GM12878 (cell line): Measurements from ENCODE around the gene SF1. TPM values are rescaled to one million over a fixed set of nuclear protein-coding genes. Genes with fewer than 3 reads are reported as not detected.
A peak's percentile ranks its signal among the peaks of the same experiment; 100 is the strongest.

Experiments used
- CUX1 ChIP-seq: IDR thresholded peaks from 2 replicates; pipeline ENCODE4 v1.6.1; 2012; ENCODE audit warnings: improper control_type of control experiment, low read depth, low read length; ENCODE audit not compliant: insufficient replicate concordance
- EED ChIP-seq: sonication (generic); IDR thresholded peaks from 2 replicates; pipeline ENCODE4 v1.6.1; 2016; ENCODE audit warnings: antibody characterized with exemption, low read depth
- EP300 ChIP-seq, 2 experiments: fragments of 150-350 bp in 1 of 2; IDR thresholded peaks; 2 replicates each; pipeline ENCODE4 v1.6.1; 2011 to 2012; ENCODE audit warnings: low read depth in 2 of 2, low read length in 2 of 2, borderline replicate concordance in 1 of 2, improper control_type of control experiment in 1 of 2, inconsistent platforms in 1 of 2; ENCODE audit not compliant: control insufficient read depth in 1 of 2
- GABPA ChIP-seq: IDR thresholded peaks from 2 replicates; pipeline ENCODE4 v1.6.1; 2014; ENCODE audit warnings: antibody characterized with exemption, low read depth, mild to moderate bottlenecking, inconsistent platforms
- GATAD2B ChIP-seq: fragments of 450-650 bp; conservative IDR thresholded peaks from 2 replicates; pipeline ENCODE4 v1.6.1; 2017; ENCODE audit warnings: low read depth, mild to moderate bottlenecking, moderate library complexity
- HDAC6 ChIP-seq: fragments of 200-600 bp; sonication (generic); IDR thresholded peaks from one replicate; pipeline ENCODE4 v1.8.0; 2017; ENCODE audit warnings: antibody characterized with exemption; ENCODE audit not compliant: unreplicated experiment
- MEF2A ChIP-seq: IDR thresholded peaks from 2 replicates; pipeline ENCODE4 v1.6.1; 2011; ENCODE audit warnings: low read depth, mild to moderate bottlenecking, low read length, moderate library complexity; ENCODE audit not compliant: insufficient read depth
- NFYA ChIP-seq: IDR thresholded peaks from 2 replicates; pipeline ENCODE4 v1.6.1; 2011; ENCODE audit warnings: low read depth, mild to moderate bottlenecking, low read length, improper control_type of control experiment, borderline replicate concordance
- NRF1 ChIP-seq: conservative IDR thresholded peaks from 2 replicates; pipeline ENCODE4 v1.6.1; 2011; ENCODE audit warnings: mild to moderate bottlenecking, low read depth, low read length, improper control_type of control experiment
- PAX8 ChIP-seq: fragments of 450-650 bp; IDR thresholded peaks from 2 replicates; pipeline ENCODE4 v1.6.1; 2017; ENCODE audit warnings: mild to moderate bottlenecking, moderate library complexity
- PML ChIP-seq: IDR thresholded peaks from 2 replicates; pipeline ENCODE4 v1.6.1; 2012; ENCODE audit warnings: low read length, inconsistent platforms
- SMC3 ChIP-seq: IDR thresholded peaks from 2 replicates; pipeline ENCODE4 v1.6.1; 2011; ENCODE audit warnings: low read length, improper control_type of control experiment, borderline replicate concordance
- SUPT20H ChIP-seq: IDR thresholded peaks from 2 replicates; pipeline ENCODE4 v1.6.1; 2011; ENCODE audit warnings: low read depth, mild to moderate bottlenecking, low read length, moderate library complexity, borderline replicate concordance; ENCODE audit not compliant: control insufficient read depth
- TBL1XR1 ChIP-seq: IDR thresholded peaks from 2 replicates; pipeline ENCODE4 v1.6.1; 2012; ENCODE audit warnings: low read depth, low read length, improper control_type of control experiment
- ZNF384 ChIP-seq: IDR thresholded peaks from 2 replicates; pipeline ENCODE4 v1.6.1; 2012; ENCODE audit warnings: low read depth, mild to moderate bottlenecking, low read length, improper control_type of control experiment, borderline replicate concordance
- ZNF592 ChIP-seq: fragments of 450-650 bp; IDR thresholded peaks from 2 replicates; pipeline ENCODE4 v1.6.1; 2017; ENCODE audit warnings: mild to moderate bottlenecking, moderate library complexity
- polyA plus RNA-seq, 11 experiments: library from polyadenylated mRNA; depleted of rRNA in 4 of 11; unstranded in 6 of 11; stranded (reverse) in 5 of 11; fragments of >200 nt; fragmentation: Nextera tagmentation in 4 of 11; fragmentation: Illumina TruSeq in 1 of 11; extraction: Ambion mirVana in 4 of 11; extraction: Trizol in 1 of 11; gene quantifications; 1 replicate in 1 of 11; 2 replicates in 10 of 11; pipeline versions ENCODE4 v1.2.1 to v1.2.3, GENCODE V29; 2011 to 2016; ENCODE audit warnings: inconsistent platforms in 2 of 11, missing spikeins in 2 of 11, low read depth in 1 of 11
- total RNA-seq, 4 experiments: library from RNA; depleted of rRNA in 3 of 4; stranded (reverse); fragments of >200 nt in 3 of 4; fragmentation: Illumina TruSeq in 1 of 4; extraction: Trizol in 1 of 4; gene quantifications; 2 replicates each; pipeline versions ENCODE4 v1.2.1 to v1.2.3, GENCODE V29; 2013 to 2021
- TF ChIP-seq, protein P1 (sequence below): fragments of 450-650 bp; IDR thresholded peaks from 2 replicates; pipeline ENCODE4 v1.6.1; 2017; ENCODE audit warnings: mild to moderate bottlenecking, moderate library complexity

SF1 gene
- total and polyA plus RNA-seq, 10 of the 15 experiments (the other 5 are each of a cell fraction or from before 2014, with no cell fraction given): 13.6 to 337 (median 103) TPM

DNA sequence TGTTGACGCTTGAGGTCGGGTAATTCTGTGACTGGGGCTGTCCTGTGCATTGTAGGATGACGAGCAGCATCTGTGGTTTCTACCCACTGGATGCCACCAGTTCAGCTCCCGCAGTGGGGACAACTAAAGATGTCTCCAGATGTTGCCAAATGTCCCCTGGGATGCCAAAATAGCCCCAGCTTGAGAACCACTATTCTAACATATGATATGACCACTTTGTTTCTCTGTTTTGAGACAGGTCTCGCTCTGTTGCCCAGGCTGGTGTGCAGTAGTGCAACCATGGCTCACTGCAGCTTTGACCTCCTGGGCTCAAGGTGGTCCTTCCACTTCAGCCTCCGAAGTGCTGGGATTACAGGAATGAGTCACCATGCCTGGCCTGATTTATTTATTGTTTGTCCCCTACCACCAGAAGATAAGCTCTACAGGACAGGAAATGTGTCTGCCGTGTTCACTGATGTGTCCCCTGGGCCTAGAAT is 36.4 kb upstream of the SF1 start (continued):
- TF ChIP-seq SMC3: no peak
- no peak for TF ChIP-seq GABPA
- TF ChIP-seq ZNF592: no peak
- no peak for TF ChIP-seq NFYA
- TF ChIP-seq PAX8: no peak
- peak; percentile 46; the same call in 1 of the 2 replicates for TF ChIP-seq EED
- TF ChIP-seq, protein P1, sequence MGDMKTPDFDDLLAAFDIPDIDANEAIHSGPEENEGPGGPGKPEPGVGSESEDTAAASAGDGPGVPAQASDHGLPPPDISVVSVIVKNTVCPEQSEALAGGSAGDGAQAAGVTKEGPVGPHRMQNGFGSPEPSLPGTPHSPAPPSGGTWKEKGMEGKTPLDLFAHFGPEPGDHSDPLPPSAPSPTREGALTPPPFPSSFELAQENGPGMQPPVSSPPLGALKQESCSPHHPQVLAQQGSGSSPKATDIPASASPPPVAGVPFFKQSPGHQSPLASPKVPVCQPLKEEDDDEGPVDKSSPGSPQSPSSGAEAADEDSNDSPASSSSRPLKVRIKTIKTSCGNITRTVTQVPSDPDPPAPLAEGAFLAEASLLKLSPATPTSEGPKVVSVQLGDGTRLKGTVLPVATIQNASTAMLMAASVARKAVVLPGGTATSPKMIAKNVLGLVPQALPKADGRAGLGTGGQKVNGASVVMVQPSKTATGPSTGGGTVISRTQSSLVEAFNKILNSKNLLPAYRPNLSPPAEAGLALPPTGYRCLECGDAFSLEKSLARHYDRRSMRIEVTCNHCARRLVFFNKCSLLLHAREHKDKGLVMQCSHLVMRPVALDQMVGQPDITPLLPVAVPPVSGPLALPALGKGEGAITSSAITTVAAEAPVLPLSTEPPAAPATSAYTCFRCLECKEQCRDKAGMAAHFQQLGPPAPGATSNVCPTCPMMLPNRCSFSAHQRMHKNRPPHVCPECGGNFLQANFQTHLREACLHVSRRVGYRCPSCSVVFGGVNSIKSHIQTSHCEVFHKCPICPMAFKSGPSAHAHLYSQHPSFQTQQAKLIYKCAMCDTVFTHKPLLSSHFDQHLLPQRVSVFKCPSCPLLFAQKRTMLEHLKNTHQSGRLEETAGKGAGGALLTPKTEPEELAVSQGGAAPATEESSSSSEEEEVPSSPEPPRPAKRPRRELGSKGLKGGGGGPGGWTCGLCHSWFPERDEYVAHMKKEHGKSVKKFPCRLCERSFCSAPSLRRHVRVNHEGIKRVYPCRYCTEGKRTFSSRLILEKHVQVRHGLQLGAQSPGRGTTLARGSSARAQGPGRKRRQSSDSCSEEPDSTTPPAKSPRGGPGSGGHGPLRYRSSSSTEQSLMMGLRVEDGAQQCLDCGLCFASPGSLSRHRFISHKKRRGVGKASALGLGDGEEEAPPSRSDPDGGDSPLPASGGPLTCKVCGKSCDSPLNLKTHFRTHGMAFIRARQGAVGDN: no peak
- TF ChIP-seq HDAC6: no peak
- no peak for TF ChIP-seq CUX1
- no peak for TF ChIP-seq PML
- peak; percentile 54 for TF ChIP-seq GATAD2B
- no peak for TF ChIP-seq ZNF384
- TF ChIP-seq NRF1: no peak
- no peak for TF ChIP-seq SUPT20H
- no peak for TF ChIP-seq TBL1XR1
- 0 out of 2 replicates have a peak, but pooled peaks have one; percentile 6 for TF ChIP-seq MEF2A
- peak; percentile 18 to 67; a peak in 2 of 4 replicates for TF ChIP-seq EP300 (IDR thresholded peaks at IDR 0.05; ENCODE audit: borderline replicate concordance in 1 of 2, control insufficient read depth in 1 of 2, low read depth in 2 of 2, low read length in 2 of 2)
